Measurements from ENCODE around the gene EPHA5. TPM values are rescaled to one million over a fixed set of nuclear protein-coding genes. Genes with fewer than 3 reads are reported as not detected.

EPHA5 gene
- 0.05 TPM for polyA plus RNA-seq (2013, experiment 1 of 2)
- 0.06 TPM for polyA plus RNA-seq (2013, experiment 2 of 2)

- H3K4me1 ChIP-seq (ENCODE audit: insufficient read depth, low read length): peaks cover 38% of the 10 kb centered on the region
- H3K27me3 ChIP-seq (ENCODE audit: insufficient read depth, low read length): peaks cover 87% of the 10 kb centered on the region
- H3K4me3 ChIP-seq (ENCODE audit: low read length): peak within 1 kb of the TSS; percentile 55
- H3K9ac ChIP-seq (ENCODE audit: low read depth, low read length): no peak within 1 kb of the TSS
- no peaks in the 10 kb centered on the region for H3K9me3 ChIP-seq (ENCODE audit: insufficient read depth, low read depth, low read length)
- H3K36me3 ChIP-seq (ENCODE audit: insufficient read depth, low read length): no peaks in the 10 kb centered on the region
- no peak within 1 kb of the TSS for H3K27ac ChIP-seq (ENCODE audit: low read depth, low read length)
- under 1% methylated on average over 51 of the region's 51 CpGs for WGBS
Observed at GRCh38 chr4:65670331-65671031, at the start of gene EPHA5. TSS of gene EPHA5 (minus strand) at chr4:65670489. CDS start at chr4:65669742, 747 bp downstream.

- Histone ChIP-seq H3K27me3 (ENCODE audit: insufficient read depth, low read length) (no peaks in the 10 kb centered on the region), H3K36me3 (ENCODE audit: insufficient read depth, low read length) (no peaks in the 10 kb centered on the region), H3K9ac (ENCODE audit: low read depth, low read length) (no peak overlapping the region), H3K27ac (ENCODE audit: low read depth, low read length) (no peak overlapping the region), H3K4me3 (ENCODE audit: low read length) (no peak overlapping the region), H3K9me3 (ENCODE audit: insufficient read depth, low read depth, low read length) (no peaks in the 10 kb centered on the region), H3K4me1 (ENCODE audit: insufficient read depth, low read length) (no peaks in the 10 kb centered on the region)
- 80% methylated on average over 1 of the region's 2 CpGs for WGBS
Observed at GRCh38 chr4:65719635-65720034, 49.3 kb upstream of the EPHA5 start.

- 100% methylated on average over 1 of the region's 1 CpG for WGBS
- Histone ChIP-seq H3K36me3 (ENCODE audit: insufficient read depth, low read length) (no peaks in the 10 kb centered on the region), H3K9ac (ENCODE audit: low read depth, low read length) (no peak overlapping the region), H3K9me3 (ENCODE audit: insufficient read depth, low read depth, low read length) (no peaks in the 10 kb centered on the region), H3K27ac (ENCODE audit: low read depth, low read length) (no peak overlapping the region), H3K4me3 (ENCODE audit: low read length) (no peak overlapping the region), H3K27me3 (ENCODE audit: insufficient read depth, low read length) (no peaks in the 10 kb centered on the region), H3K4me1 (ENCODE audit: insufficient read depth, low read length) (no peaks in the 10 kb centered on the region)
Observed at GRCh38 chr4:65698631-65699030, 28.3 kb upstream of the EPHA5 start.

- Histone ChIP-seq H3K9ac (ENCODE audit: low read depth, low read length) (no peak overlapping the region), H3K4me1 (ENCODE audit: insufficient read depth, low read length) (no peaks in the 10 kb centered on the region), H3K36me3 (ENCODE audit: insufficient read depth, low read length) (no peaks in the 10 kb centered on the region), H3K4me3 (ENCODE audit: low read length) (no peak overlapping the region), H3K27ac (ENCODE audit: low read depth, low read length) (no peak overlapping the region), H3K9me3 (ENCODE audit: insufficient read depth, low read depth, low read length) (no peaks in the 10 kb centered on the region), H3K27me3 (ENCODE audit: insufficient read depth, low read length) (no peaks in the 10 kb centered on the region)
- WGBS: 73% methylated on average over 4 of the region's 4 CpGs
Observed at GRCh38 chr4:65696436-65696835, 26.1 kb upstream of the EPHA5 start.

GRCh38 chr4:65671372-65671771 is 1.1 kb upstream of the EPHA5 start:
- WGBS: 65% methylated on average over 2 of the region's 2 CpGs

GRCh38 chr4:65670020-65670330 is 314 bp downstream of the EPHA5 start:
- Histone ChIP-seq H3K9me3 (ENCODE audit: insufficient read depth, low read depth, low read length) (no peaks in the 10 kb centered on the region), H3K4me1 (ENCODE audit: insufficient read depth, low read length) (peaks cover 42% of the 10 kb centered on the region), H3K9ac (ENCODE audit: low read depth, low read length) (no peak overlapping the region), H3K36me3 (ENCODE audit: insufficient read depth, low read length) (no peaks in the 10 kb centered on the region), H3K4me3 (ENCODE audit: low read length) (peak overlapping the region; percentile 55), H3K27ac (ENCODE audit: low read depth, low read length) (no peak overlapping the region), H3K27me3 (ENCODE audit: insufficient read depth, low read length) (peaks cover 87% of the 10 kb centered on the region)
- under 1% methylated on average over 6 of the region's 6 CpGs for WGBS

More at GRCh38 chr4:65671372-65671771, 1.1 kb upstream of the EPHA5 start:
- Histone ChIP-seq H3K4me1 (ENCODE audit: insufficient read depth, low read length) (peaks cover 29% of the 10 kb centered on the region), H3K9me3 (ENCODE audit: insufficient read depth, low read depth, low read length) (no peaks in the 10 kb centered on the region), H3K9ac (ENCODE audit: low read depth, low read length) (no peak overlapping the region), H3K36me3 (ENCODE audit: insufficient read depth, low read length) (no peaks in the 10 kb centered on the region), H3K27ac (ENCODE audit: low read depth, low read length) (no peak overlapping the region), H3K27me3 (ENCODE audit: insufficient read depth, low read length) (peaks cover 79% of the 10 kb centered on the region), H3K4me3 (ENCODE audit: low read length) (0 out of 2 replicates have a peak overlapping the region, but pooled peaks have one; percentile 55)

- no peak overlapping the region for H3K27ac ChIP-seq (ENCODE audit: low read depth, low read length)
- H3K4me3 ChIP-seq (ENCODE audit: low read length): peak overlapping the region; percentile 55
- no peak overlapping the region for H3K9ac ChIP-seq (ENCODE audit: low read depth, low read length)
Observed at GRCh38 chr4:65669111-65670019, 924 bp downstream of the EPHA5 start.

GRCh38 chr4:65668201-65669089 is 1.8 kb downstream of the EPHA5 start:
- 3% methylated on average over 32 of the region's 32 CpGs for WGBS
- Histone ChIP-seq H3K27ac (ENCODE audit: low read depth, low read length) (no peak overlapping the region), H3K4me3 (ENCODE audit: low read length) (peak overlapping the region; percentile 55), H3K27me3 (ENCODE audit: insufficient read depth, low read length) (peaks cover 79% of the 10 kb centered on the region), H3K9ac (ENCODE audit: low read depth, low read length) (no peak overlapping the region), H3K9me3 (ENCODE audit: insufficient read depth, low read depth, low read length) (no peaks in the 10 kb centered on the region), H3K4me1 (ENCODE audit: insufficient read depth, low read length) (peaks cover 42% of the 10 kb centered on the region), H3K36me3 (ENCODE audit: insufficient read depth, low read length) (no peaks in the 10 kb centered on the region)

More at GRCh38 chr4:65669111-65670019, 924 bp downstream of the EPHA5 start:
- H3K9me3 ChIP-seq (ENCODE audit: insufficient read depth, low read depth, low read length): no peaks in the 10 kb centered on the region
- peaks cover 87% of the 10 kb centered on the region for H3K27me3 ChIP-seq (ENCODE audit: insufficient read depth, low read length)
- peaks cover 42% of the 10 kb centered on the region for H3K4me1 ChIP-seq (ENCODE audit: insufficient read depth, low read length)
- 1% methylated on average over 60 of the region's 60 CpGs for WGBS
- no peaks in the 10 kb centered on the region for H3K36me3 ChIP-seq (ENCODE audit: insufficient read depth, low read length)

GRCh38 chr4:65667506-65668041 is 2.7 kb downstream of the EPHA5 start:
- Histone ChIP-seq H3K27me3 (ENCODE audit: insufficient read depth, low read length) (peaks cover 71% of the 10 kb centered on the region), H3K36me3 (ENCODE audit: insufficient read depth, low read length) (no peaks in the 10 kb centered on the region), H3K4me3 (ENCODE audit: low read length) (peak overlapping the region; percentile 55), H3K4me1 (ENCODE audit: insufficient read depth, low read length) (peaks cover 42% of the 10 kb centered on the region), H3K9me3 (ENCODE audit: insufficient read depth, low read depth, low read length) (no peaks in the 10 kb centered on the region), H3K27ac (ENCODE audit: low read depth, low read length) (no peak overlapping the region), H3K9ac (ENCODE audit: low read depth, low read length) (no peak overlapping the region)
- 22% methylated on average over 4 of the region's 10 CpGs for WGBS

- Histone ChIP-seq H3K4me1 (ENCODE audit: insufficient read depth, low read length) (peaks cover 51% of the 10 kb centered on the region), H3K9ac (ENCODE audit: low read depth, low read length) (no peak overlapping the region), H3K27ac (ENCODE audit: low read depth, low read length) (no peak overlapping the region), H3K4me3 (ENCODE audit: low read length) (no peak overlapping the region), H3K9me3 (ENCODE audit: insufficient read depth, low read depth, low read length) (no peaks in the 10 kb centered on the region), H3K36me3 (ENCODE audit: insufficient read depth, low read length) (no peaks in the 10 kb centered on the region), H3K27me3 (ENCODE audit: insufficient read depth, low read length) (peaks cover 54% of the 10 kb centered on the region)
- WGBS: 34% methylated on average over 2 of the region's 3 CpGs
Observed at GRCh38 chr4:65665771-65666523, 4.3 kb downstream of the EPHA5 start.

All from HUES64 (cell line).